ENCODE data around the gene AHDC1. TPM values are rescaled to one million over a fixed set of nuclear protein-coding genes. Genes with fewer than 3 reads are reported as not detected.
A peak's percentile ranks its signal among the peaks of the same experiment; 100 is the strongest.

The AHDC1 gene
- polyA plus RNA-seq, 3 donors from 2014 or later, result 1.2 to 6.3 TPM; not detected in 1

GRCh38 chr1:27602462-27603308, 1.3 kb downstream of the AHDC1 start:
- Mint-ChIP-seq H3K27me3 (ENCODE audit: low read depth in 3 of 3) (peaks cover 3 to 21% (median 8%) of the 10 kb centered on the region in 3 donors), H3K27ac (peak overlapping the region; percentile 43 to 90 (median 86))
- DNase-seq, result peak; percentile 17 to 54 (median 53)

GRCh38 chr1:27601771-27602461, 2.0 kb downstream of the AHDC1 start:
- H3K4me3 Mint-ChIP-seq, result peak overlapping the region; percentile 81 to 88 (median 86)
- no peaks in the 10 kb centered on the region for H3K36me3 Mint-ChIP-seq
- H3K4me1 Mint-ChIP-seq, result peaks cover 34 to 54% of the 10 kb centered on the region in 2 donors
- peak overlapping the region; percentile 71 to 90 (median 86) for H3K27ac Mint-ChIP-seq
- H3K9me3 Mint-ChIP-seq, result no peaks in the 10 kb centered on the region
- H3K27me3 Mint-ChIP-seq (ENCODE audit: low read depth in 3 of 3), result peaks cover 2 to 16% (median 8%) of the 10 kb centered on the region in 3 donors
- peak in 1 of 3 donors; percentile 26 for DNase-seq

More at GRCh38 chr1:27602462-27603308, 1.3 kb downstream of the AHDC1 start:
- no peaks in the 10 kb centered on the region for H3K9me3 Mint-ChIP-seq
- peak overlapping the region; percentile 81 to 93 (median 86) for H3K4me3 Mint-ChIP-seq
- peaks cover 34 to 61% of the 10 kb centered on the region in 2 donors for H3K4me1 Mint-ChIP-seq
- no peaks in the 10 kb centered on the region for H3K36me3 Mint-ChIP-seq

GRCh38 chr1:27601321-27601770, 2.6 kb downstream of the AHDC1 start:
- Mint-ChIP-seq H3K36me3 (no peaks in the 10 kb centered on the region), H3K4me3 (peak overlapping the region; percentile 26 to 79 (median 75)), H3K27ac (peak overlapping the region; percentile 18 to 86 (median 72)), H3K9me3 (no peaks in the 10 kb centered on the region), H3K27me3 (ENCODE audit: low read depth in 3 of 3) (peaks cover 2 to 16% (median 5%) of the 10 kb centered on the region in 3 donors), H3K4me1 (peaks cover 34 to 48% of the 10 kb centered on the region in 2 donors)
- no peak for DNase-seq

DNA sequence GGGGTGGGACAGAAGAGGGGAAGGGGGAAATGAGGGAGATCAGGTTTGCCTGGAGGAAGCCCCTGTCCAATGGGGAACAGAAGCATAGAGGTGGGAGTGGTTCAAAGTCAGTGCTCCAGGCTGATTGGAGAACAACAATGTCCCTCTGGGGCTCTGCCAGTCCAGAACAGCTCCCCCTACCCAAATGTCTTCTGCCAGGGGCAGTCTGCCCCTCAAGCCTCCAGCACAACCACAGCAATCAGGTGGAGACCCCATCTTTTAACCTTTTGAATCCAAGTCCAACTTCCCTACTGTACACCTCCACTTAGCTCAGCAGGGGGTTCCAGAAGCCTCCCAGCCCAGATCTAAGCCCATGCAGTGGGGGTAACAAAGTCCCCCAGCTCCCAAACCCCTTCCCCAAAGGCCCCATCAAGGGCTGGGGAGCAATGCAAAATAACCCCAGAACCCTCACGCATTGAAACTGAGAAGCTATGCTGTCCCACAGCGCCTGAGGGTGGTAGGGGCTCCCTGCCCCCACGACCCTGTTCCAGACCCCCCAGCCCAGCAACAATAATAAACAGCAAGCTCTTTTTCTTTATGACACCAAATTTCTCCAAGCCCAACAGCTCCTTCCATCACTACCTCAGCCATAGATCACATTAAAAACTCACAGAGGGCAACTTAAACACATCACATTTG, 3.3 kb downstream of the AHDC1 start:
- Mint-ChIP-seq H3K4me3 (peak overlapping the region; percentile 26 to 79 (median 73)), H3K36me3 (no peaks in the 10 kb centered on the region), H3K4me1 (peaks cover 34 to 43% of the 10 kb centered on the region in 2 donors), H3K27ac (peak overlapping the region in 5 of 6 donors; percentile 8 to 75 (median 22)), H3K27me3 (ENCODE audit: low read depth in 3 of 3) (peaks cover 2 to 16% (median 4%) of the 10 kb centered on the region in 3 donors), H3K9me3 (no peaks in the 10 kb centered on the region)
- DNase-seq, result no peak

- Mint-ChIP-seq H3K27ac (peak overlapping the region; percentile 25 to 78 (median 65)), H3K4me3 (peak overlapping the region in 4 of 5 donors; percentile 25 to 79 (median 51)), H3K4me1 (peaks cover 34 to 39% of the 10 kb centered on the region in 2 donors), H3K27me3 (ENCODE audit: low read depth in 3 of 3) (peaks cover 2 to 14% (median 2%) of the 10 kb centered on the region in 3 donors), H3K9me3 (no peaks in the 10 kb centered on the region), H3K36me3 (no peaks in the 10 kb centered on the region)
- DNase-seq, result no peak
Observed at GRCh38 chr1:27599605-27600497, 4.1 kb downstream of the AHDC1 start.

- Mint-ChIP-seq H3K4me1 (peaks cover 34 to 41% of the 10 kb centered on the region in 2 donors), H3K36me3 (no peaks in the 10 kb centered on the region), H3K4me3 (peak overlapping the region in 3 of 5 donors; percentile 29 to 79 (median 41)), H3K27ac (peak overlapping the region in 3 of 6 donors; percentile 36 to 75 (median 62)), H3K27me3 (ENCODE audit: low read depth in 3 of 3) (peaks cover 2 to 14% (median 2%) of the 10 kb centered on the region in 3 donors), H3K9me3 (no peaks in the 10 kb centered on the region)
- DNase-seq, result peak in 2 of 3 donors; percentile 29 to 42
Observed at GRCh38 chr1:27598902-27599528, 4.9 kb downstream of the AHDC1 start.

DNA sequence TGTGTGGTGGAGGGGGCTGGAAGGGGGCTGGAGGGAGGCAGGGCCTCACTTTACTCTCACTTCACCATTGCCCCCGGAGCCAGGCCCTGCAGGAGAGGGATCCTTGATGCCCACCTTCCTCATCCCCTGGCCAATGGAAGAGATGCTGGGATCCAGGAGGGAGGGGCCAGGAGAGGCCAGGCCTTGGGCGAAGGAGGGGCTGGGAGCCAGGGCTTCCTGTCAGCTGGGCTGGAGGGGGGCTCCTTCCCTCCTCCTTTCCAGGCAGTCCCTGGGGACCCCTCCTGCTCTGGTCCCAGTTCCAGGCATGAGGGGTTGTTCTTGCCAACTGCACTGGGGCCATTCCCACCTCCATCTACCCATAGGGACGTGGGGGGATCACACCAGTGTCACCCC, 5.7 kb downstream of the AHDC1 start:
- peak overlapping the region in 2 of 5 donors; percentile 7 to 41 for H3K4me3 Mint-ChIP-seq
- H3K27ac Mint-ChIP-seq, result peak overlapping the region in 2 of 6 donors; percentile 30 to 75
- DNase-seq, result no peak
- H3K36me3 Mint-ChIP-seq, result no peaks in the 10 kb centered on the region
- H3K27me3 Mint-ChIP-seq (ENCODE audit: low read depth in 3 of 3), result peaks cover 0 to 7% (median 2%) of the 10 kb centered on the region in 3 donors
- H3K4me1 Mint-ChIP-seq, result peaks cover 34 to 45% of the 10 kb centered on the region in 2 donors
- H3K9me3 Mint-ChIP-seq, result no peaks in the 10 kb centered on the region

DNA sequence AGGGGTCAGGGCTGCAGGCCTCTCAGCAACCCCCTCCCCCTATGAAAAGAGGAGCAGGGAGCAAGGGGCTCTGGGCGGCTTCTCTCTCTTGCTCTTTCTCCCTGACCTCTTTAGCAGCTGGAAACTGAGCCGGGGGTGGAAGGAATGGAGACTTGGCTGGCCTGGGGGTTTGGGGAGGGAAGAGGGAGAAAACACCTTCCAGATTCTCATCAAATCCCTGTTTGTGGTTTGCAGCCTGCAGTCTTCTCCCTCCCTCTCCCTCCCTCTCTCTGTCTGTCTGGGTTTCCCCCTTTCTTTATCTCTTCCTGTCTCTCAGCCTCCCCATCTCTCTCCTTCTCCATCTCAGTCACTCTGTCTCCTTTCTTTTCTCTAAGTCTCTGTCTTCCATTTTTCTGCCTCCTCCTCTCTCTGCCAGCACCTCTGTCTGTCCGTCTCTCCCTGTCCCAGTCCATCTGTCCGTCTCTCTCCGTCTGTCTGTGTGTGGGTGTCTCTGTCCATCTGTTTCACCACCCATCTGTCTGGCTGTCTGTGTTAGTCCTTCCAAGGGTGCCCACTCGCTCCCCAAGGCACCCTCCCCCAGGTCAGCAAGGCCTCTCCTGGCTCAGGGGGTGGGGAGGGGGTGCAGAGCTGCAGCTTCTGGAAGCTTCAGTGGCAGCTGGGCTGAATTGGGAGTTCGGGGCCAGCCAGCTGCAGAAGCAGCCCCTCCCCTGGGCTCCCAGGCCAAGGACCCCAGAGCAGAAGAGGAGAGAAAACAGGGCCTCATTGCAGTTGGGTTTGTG, 6.2 kb downstream of the AHDC1 start:
- no peak for DNase-seq
- Mint-ChIP-seq H3K27ac (peak overlapping the region in 5 of 6 donors; percentile 53 to 88 (median 84)), H3K9me3 (no peaks in the 10 kb centered on the region), H3K4me3 (peak overlapping the region; percentile 16 to 65 (median 58)), H3K4me1 (peaks cover 34 to 46% of the 10 kb centered on the region in 2 donors), H3K27me3 (ENCODE audit: low read depth in 3 of 3) (peaks cover 0 to 7% (median 2%) of the 10 kb centered on the region in 3 donors), H3K36me3 (no peaks in the 10 kb centered on the region)

DNA sequence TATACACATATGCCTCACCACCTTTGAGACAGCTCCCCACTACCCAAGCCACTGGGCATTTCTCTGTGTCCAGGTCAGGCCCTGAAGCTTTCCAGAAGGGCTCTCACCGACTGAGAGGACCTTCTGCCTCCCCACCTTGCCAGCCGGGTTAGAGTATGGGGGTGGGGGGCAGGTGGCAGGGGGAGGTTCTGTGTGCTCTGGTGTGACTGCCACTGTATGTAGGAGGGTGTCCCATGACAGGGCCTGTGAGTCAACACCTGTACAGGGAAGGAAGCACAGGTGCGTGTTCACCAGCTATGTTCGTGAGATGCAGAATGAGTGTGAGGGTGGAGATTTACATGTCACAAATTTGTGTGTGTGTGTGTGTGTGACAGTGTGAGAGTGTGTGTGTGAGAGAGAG, 7.0 kb downstream of the AHDC1 start:
- no peak for DNase-seq
- Mint-ChIP-seq H3K27ac (no peak overlapping the region), H3K4me3 (no peak overlapping the region), H3K4me1 (peaks cover 34 to 40% of the 10 kb centered on the region in 2 donors), H3K9me3 (no peaks in the 10 kb centered on the region), H3K36me3 (no peaks in the 10 kb centered on the region), H3K27me3 (ENCODE audit: low read depth in 3 of 3) (peaks cover 0 to 4% (median 2%) of the 10 kb centered on the region in 3 donors)

DNA sequence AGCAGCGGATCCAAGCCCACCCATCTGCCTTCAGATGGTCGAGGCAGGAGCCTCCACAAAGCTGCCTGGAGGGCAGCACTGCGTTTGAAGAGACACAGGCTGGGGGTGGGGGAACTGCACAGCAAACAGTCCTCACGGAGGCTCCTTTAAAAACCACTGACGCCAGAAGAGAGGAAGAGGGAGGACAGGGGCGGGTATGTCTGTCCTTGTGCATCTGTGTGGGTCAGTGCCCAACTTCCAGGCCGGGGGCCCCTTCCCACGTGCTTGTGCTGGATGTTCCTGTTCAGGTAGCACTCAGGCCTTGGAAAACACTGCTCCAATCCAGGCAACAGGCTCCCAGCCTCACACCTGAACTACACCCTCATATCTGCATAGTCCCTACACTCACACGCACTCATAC, 7.7 kb downstream of the AHDC1 start:
- H3K9me3 Mint-ChIP-seq, result no peaks in the 10 kb centered on the region
- no peak overlapping the region for H3K27ac Mint-ChIP-seq
- peaks cover 28 to 38% of the 10 kb centered on the region in 2 donors for H3K4me1 Mint-ChIP-seq
- H3K4me3 Mint-ChIP-seq, result no peak overlapping the region
- H3K27me3 Mint-ChIP-seq (ENCODE audit: low read depth in 3 of 3), result peaks cover 0 to 4% (median 2%) of the 10 kb centered on the region in 3 donors
- DNase-seq, result no peak
- H3K36me3 Mint-ChIP-seq, result no peaks in the 10 kb centered on the region

DNA sequence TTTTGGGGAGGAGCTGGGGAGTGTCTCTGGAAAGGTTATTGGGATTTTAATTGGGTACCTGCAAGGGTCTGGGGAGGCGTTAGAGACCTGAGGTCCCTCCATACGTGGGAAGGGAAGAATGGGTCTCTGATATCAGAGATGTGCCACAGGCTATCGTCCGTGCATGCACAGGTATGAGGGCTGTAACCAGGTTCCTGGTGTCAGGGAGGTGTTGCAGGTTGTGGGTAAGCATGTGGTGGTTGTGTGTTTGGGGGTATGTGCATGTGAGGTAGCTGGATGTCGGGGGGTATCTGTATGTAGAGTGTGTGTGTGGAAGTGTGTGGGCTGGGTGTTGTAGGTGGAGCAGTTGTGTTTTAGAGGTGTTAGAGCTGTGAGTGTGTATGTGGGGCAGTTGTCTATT, 8.3 kb downstream of the AHDC1 start:
- DNase-seq, result peak; percentile 44 to 56 (median 54)
- Mint-ChIP-seq H3K36me3 (no peaks in the 10 kb centered on the region), H3K9me3 (no peaks in the 10 kb centered on the region), H3K27me3 (ENCODE audit: low read depth in 3 of 3) (peaks cover 1 to 2% (median 2%) of the 10 kb centered on the region in 3 donors), H3K4me3 (no peak overlapping the region), H3K27ac (no peak overlapping the region), H3K4me1 (peaks cover 21 to 31% of the 10 kb centered on the region in 2 donors)

All from immature natural killer cell (primary cell).